ENCODE measurements around the gene EYS.

EYS gene

GRCh38 chr6:65708162-65708561 lies 1.1 kb upstream of the EYS start:
- H3K27ac ChIP-seq, result no peak overlapping the region
- TF ChIP-seq CTCF (conservative IDR thresholded peaks at IDR 0.05), result no peak

DNA sequence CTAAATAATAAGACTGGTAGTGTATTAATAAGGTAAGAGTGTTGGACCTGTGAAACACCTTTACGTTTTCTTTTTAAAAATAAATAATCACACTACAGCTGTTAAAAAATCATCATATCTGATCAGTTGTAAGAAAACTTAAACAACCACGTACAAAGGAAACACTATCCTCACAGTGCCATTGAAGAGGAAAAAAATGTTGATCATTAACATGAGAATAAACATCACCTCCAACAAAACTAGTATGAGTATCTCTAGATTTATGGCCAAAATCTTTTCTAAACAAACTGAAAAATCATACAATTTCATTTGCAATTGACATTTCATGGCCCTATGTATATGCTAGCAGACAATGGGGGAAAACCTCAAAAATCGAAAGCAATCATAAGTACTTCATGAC lies 590 bp downstream of the EYS start:
- no peak overlapping the region for H3K27ac ChIP-seq
- TF ChIP-seq CTCF (conservative IDR thresholded peaks at IDR 0.05), result no peak

- H3K27ac ChIP-seq, result no peak overlapping the region
- TF ChIP-seq CTCF (conservative IDR thresholded peaks at IDR 0.05), result no peak
These were observed 5.7 kb downstream of the EYS start for GRCh38 chr6:65701325-65701724.

DNA sequence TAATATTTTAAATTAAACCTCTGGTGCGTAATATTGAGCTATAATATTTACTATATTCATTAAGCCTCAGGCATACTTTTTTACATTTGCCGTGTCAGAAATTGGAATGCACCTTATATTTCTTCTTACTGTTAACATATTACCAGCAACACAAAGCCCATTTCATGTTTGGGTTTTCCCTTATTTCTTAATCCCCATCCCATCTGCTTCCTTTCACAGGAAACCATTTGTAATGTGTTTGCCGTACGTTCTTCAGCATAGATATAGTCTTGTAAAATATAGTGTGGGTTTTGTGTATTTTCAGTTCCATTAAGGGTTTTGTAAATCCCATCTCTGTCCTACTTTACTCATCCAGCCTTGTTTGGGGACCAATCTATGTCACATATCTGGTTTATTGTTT lies 6.5 kb downstream of the EYS start:
- no peak overlapping the region for H3K27ac ChIP-seq
- no peak for TF ChIP-seq CTCF (conservative IDR thresholded peaks at IDR 0.05)

- TF ChIP-seq CTCF (conservative IDR thresholded peaks at IDR 0.05), result no peak
- H3K27ac ChIP-seq, result no peak overlapping the region
These were observed 14.9 kb downstream of the EYS start for GRCh38 chr6:65692109-65692508.

- no peak overlapping the region for H3K27ac ChIP-seq
- TF ChIP-seq CTCF (conservative IDR thresholded peaks at IDR 0.05), result no peak
These were observed 26.8 kb downstream of the EYS start for GRCh38 chr6:65680232-65680631.

- no peak overlapping the region for H3K27ac ChIP-seq
- TF ChIP-seq CTCF (conservative IDR thresholded peaks at IDR 0.05), result no peak
These were observed 35.1 kb downstream of the EYS start for GRCh38 chr6:65671922-65672321.

All from VCaP (cell line).